ENCODE results near the gene TMEM120A.
"Not testable (repeated sequence)": the region's sequence is repeated elsewhere in the genome, so short reads cannot be mapped to it uniquely, and the experiment has no call there.

- TF ChIP-seq, protein P1, sequence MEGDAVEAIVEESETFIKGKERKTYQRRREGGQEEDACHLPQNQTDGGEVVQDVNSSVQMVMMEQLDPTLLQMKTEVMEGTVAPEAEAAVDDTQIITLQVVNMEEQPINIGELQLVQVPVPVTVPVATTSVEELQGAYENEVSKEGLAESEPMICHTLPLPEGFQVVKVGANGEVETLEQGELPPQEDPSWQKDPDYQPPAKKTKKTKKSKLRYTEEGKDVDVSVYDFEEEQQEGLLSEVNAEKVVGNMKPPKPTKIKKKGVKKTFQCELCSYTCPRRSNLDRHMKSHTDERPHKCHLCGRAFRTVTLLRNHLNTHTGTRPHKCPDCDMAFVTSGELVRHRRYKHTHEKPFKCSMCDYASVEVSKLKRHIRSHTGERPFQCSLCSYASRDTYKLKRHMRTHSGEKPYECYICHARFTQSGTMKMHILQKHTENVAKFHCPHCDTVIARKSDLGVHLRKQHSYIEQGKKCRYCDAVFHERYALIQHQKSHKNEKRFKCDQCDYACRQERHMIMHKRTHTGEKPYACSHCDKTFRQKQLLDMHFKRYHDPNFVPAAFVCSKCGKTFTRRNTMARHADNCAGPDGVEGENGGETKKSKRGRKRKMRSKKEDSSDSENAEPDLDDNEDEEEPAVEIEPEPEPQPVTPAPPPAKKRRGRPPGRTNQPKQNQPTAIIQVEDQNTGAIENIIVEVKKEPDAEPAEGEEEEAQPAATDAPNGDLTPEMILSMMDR (IDR thresholded peaks at IDR 0.05; ENCODE audit: insufficient read depth, low read length): not testable (repeated sequence)
- TF ChIP-seq POLR2AphosphoS5 (IDR thresholded peaks at IDR 0.05; ENCODE audit: low read depth); GABPA (IDR thresholded peaks at IDR 0.05; ENCODE audit: low read depth); SPI1 (IDR thresholded peaks at IDR 0.05; ENCODE audit: borderline replicate concordance, low read depth): not testable (repeated sequence)
- TF ChIP-seq, protein P2, sequence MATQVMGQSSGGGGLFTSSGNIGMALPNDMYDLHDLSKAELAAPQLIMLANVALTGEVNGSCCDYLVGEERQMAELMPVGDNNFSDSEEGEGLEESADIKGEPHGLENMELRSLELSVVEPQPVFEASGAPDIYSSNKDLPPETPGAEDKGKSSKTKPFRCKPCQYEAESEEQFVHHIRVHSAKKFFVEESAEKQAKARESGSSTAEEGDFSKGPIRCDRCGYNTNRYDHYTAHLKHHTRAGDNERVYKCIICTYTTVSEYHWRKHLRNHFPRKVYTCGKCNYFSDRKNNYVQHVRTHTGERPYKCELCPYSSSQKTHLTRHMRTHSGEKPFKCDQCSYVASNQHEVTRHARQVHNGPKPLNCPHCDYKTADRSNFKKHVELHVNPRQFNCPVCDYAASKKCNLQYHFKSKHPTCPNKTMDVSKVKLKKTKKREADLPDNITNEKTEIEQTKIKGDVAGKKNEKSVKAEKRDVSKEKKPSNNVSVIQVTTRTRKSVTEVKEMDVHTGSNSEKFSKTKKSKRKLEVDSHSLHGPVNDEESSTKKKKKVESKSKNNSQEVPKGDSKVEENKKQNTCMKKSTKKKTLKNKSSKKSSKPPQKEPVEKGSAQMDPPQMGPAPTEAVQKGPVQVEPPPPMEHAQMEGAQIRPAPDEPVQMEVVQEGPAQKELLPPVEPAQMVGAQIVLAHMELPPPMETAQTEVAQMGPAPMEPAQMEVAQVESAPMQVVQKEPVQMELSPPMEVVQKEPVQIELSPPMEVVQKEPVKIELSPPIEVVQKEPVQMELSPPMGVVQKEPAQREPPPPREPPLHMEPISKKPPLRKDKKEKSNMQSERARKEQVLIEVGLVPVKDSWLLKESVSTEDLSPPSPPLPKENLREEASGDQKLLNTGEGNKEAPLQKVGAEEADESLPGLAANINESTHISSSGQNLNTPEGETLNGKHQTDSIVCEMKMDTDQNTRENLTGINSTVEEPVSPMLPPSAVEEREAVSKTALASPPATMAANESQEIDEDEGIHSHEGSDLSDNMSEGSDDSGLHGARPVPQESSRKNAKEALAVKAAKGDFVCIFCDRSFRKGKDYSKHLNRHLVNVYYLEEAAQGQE (IDR thresholded peaks at IDR 0.05; ENCODE audit: insufficient replicate concordance, low read depth): not testable (repeated sequence)
Observed at GRCh38 chr7:76029682-76030081, 35.3 kb upstream of the TMEM120A start.

Data from HL-60 (cell line).